ENCODE data around the gene SLTM. TPM values are rescaled to one million over a fixed set of nuclear protein-coding genes. Genes with fewer than 3 reads are reported as not detected.
"Not testable (repeated sequence)": the region's sequence is repeated elsewhere in the genome, so short reads cannot be mapped to it uniquely, and the experiment has no call there.

The SLTM gene
- total RNA-seq, 1 donor from 2014 or later: 93.0 TPM

DNA sequence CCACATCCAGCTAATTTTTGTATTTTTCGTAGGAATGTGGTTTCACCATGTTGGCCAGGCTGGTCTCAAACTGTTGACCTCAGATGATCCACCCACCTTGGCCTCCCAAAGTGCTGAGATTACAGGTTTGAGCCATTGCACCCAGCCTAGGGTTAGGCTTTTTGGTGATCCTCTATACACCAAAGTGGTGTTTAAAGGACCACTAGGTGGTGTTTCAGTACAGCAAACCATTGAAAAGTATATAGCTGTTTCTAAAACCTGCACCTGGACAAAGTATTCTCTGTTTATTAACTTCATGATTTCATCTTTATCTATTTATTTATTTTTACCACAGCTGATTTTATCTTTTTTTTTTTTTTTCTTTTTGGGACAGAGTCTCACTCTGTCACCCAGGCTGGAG is 94.0 kb downstream of the SLTM start:
- ATAC-seq: no peak
- no peak for TF ChIP-seq CTCF (IDR thresholded peaks at IDR 0.05)
- peaks cover 5% of the 10 kb centered on the region for H3K36me3 ChIP-seq
- no peak overlapping the region for H3K4me3 ChIP-seq
- no peaks in the 10 kb centered on the region for H3K27me3 ChIP-seq (ENCODE audit: low read depth)
- no peak overlapping the region for H3K27ac ChIP-seq
- intact Hi-C loops (cut with DNase I): no loop called here
- no peak for DNase-seq
- no peaks in the 10 kb centered on the region for H3K4me1 ChIP-seq
- H3K9me3 ChIP-seq: no peaks in the 10 kb centered on the region

GRCh38 chr15:58833681-58834426 is 99.6 kb downstream of the SLTM start:
- not testable (repeated sequence) for H3K27ac ChIP-seq, DNase-seq

GRCh38 chr15:58830556-58830955 is 102.9 kb downstream of the SLTM start:
- DNase-seq (no peak), ATAC-seq (no peak)
- H3K4me1 ChIP-seq: peaks cover 5% of the 10 kb centered on the region
- H3K27me3 ChIP-seq (ENCODE audit: low read depth): no peaks in the 10 kb centered on the region
- no peaks in the 10 kb centered on the region for H3K9me3 ChIP-seq
- no peak overlapping the region for H3K4me3 ChIP-seq
- intact Hi-C loops (cut with DNase I): no loop called here
- no peak for TF ChIP-seq CTCF (IDR thresholded peaks at IDR 0.05)
- H3K36me3 ChIP-seq: peaks cover 14% of the 10 kb centered on the region
- H3K27ac ChIP-seq: no peak overlapping the region

More at GRCh38 chr15:58833681-58834426, 99.6 kb downstream of the SLTM start:
- H3K4me3 ChIP-seq; H3K9me3 ChIP-seq; ATAC-seq; H3K27me3 ChIP-seq (ENCODE audit: low read depth); intact Hi-C loops (cut with DNase I); H3K4me1 ChIP-seq: not testable (repeated sequence)
- H3K36me3 ChIP-seq: peaks cover 11% of the 10 kb centered on the region

Other genes starting within 250 kb of the SLTM start
- gene ADAM10, start 184.0 kb downstream of the SLTM start, total RNA-seq: 166 TPM
- gene MINDY2, start 162.4 kb downstream of the SLTM start, total RNA-seq: 32.9 TPM
- gene RNF111, start 54.0 kb upstream of the SLTM start, total RNA-seq: 39.8 TPM
- 2.0 TPM for gene CCNB2, start 171.5 kb upstream of the SLTM start, total RNA-seq